Choroid plexus epithelial cell (primary cell): ENCODE results near the gene PARD3.

Experiments used
- DNase-seq: peaks from one replicate; pipeline ENCODE4 v3.0.0-alpha.2; 2010; ENCODE audit warnings: low read depth
- H3K4me3 ChIP-seq: 2 replicates; pipeline ENCODE4 v1.5.1; 2011; ENCODE audit warnings: low read depth, mild to moderate bottlenecking, control low read depth, low read length, moderate library complexity
- CTCF ChIP-seq: conservative IDR thresholded peaks from 2 replicates; pipeline ENCODE4 v1.5.1; 2011; ENCODE audit warnings: low read depth, mild to moderate bottlenecking, control low read depth, inconsistent platforms, low read length, moderate library complexity

The PARD3 gene

GRCh38 chr10:34644224-34644623 lies 170.9 kb downstream of the PARD3 start:
- no peak for DNase-seq
- H3K4me3 ChIP-seq: no peak overlapping the region
- TF ChIP-seq CTCF: no peak

GRCh38 chr10:34643620-34644019 lies 171.5 kb downstream of the PARD3 start:
- TF ChIP-seq CTCF: no peak
- no peak overlapping the region for H3K4me3 ChIP-seq

GRCh38 chr10:34641913-34642558 lies 173.1 kb downstream of the PARD3 start:
- no peak for TF ChIP-seq CTCF
- no peak overlapping the region for H3K4me3 ChIP-seq
- DNase-seq: no peak

More at GRCh38 chr10:34643620-34644019, 171.5 kb downstream of the PARD3 start:
- DNase-seq: no peak

- no peak for DNase-seq
- H3K4me3 ChIP-seq: no peak overlapping the region
- no peak for TF ChIP-seq CTCF
These were observed 173.8 kb downstream of the PARD3 start for GRCh38 chr10:34641147-34641912.

GRCh38 chr10:34638406-34639054 lies 176.6 kb downstream of the PARD3 start:
- DNase-seq: peak; percentile 95
- peak; percentile 95 for TF ChIP-seq CTCF
- no peak overlapping the region for H3K4me3 ChIP-seq

- peak; percentile 68 for DNase-seq
- peak; percentile 99 for TF ChIP-seq CTCF
- no peak overlapping the region for H3K4me3 ChIP-seq
These were observed 177.6 kb downstream of the PARD3 start for GRCh38 chr10:34637418-34637911.
